ENCODE measurements around the gene SSR4. TPM values are rescaled to one million over a fixed set of nuclear protein-coding genes. Genes with fewer than 3 reads are reported as not detected.

Gene SSR4
- total RNA-seq, 1 donor = 156 TPM

DNA sequence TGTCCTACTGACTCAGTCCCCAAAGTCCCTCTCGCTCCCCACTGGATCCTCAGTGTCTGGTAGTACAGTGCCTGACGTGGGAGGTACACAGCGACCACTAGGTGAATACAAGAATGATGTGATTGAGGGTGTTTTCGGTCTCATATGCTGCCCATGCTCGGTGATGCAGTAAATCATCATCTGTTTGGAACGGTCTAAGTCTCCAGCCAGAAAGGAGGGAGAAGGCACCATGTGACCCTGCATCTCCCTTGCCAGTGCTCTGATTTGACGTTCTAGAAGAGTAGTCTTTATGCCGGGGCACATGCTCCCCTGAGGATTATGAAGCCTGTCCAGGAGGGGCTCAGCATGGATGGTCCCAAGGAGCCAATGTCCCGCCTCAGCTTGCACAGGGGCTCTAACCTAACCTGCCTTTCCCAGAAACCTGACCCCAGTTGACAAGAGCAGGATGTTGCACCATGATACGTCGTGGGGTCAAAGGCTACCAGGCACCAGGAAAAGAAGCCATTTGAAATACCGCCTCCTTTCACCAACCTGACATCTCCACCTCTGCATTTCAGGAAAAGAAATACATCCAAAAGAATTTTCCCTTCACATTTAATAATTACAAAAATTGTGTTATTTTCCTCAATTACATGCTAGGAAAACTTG lies 44.2 kb upstream of the SSR4 start:
- TF ChIP-seq, protein P1, sequence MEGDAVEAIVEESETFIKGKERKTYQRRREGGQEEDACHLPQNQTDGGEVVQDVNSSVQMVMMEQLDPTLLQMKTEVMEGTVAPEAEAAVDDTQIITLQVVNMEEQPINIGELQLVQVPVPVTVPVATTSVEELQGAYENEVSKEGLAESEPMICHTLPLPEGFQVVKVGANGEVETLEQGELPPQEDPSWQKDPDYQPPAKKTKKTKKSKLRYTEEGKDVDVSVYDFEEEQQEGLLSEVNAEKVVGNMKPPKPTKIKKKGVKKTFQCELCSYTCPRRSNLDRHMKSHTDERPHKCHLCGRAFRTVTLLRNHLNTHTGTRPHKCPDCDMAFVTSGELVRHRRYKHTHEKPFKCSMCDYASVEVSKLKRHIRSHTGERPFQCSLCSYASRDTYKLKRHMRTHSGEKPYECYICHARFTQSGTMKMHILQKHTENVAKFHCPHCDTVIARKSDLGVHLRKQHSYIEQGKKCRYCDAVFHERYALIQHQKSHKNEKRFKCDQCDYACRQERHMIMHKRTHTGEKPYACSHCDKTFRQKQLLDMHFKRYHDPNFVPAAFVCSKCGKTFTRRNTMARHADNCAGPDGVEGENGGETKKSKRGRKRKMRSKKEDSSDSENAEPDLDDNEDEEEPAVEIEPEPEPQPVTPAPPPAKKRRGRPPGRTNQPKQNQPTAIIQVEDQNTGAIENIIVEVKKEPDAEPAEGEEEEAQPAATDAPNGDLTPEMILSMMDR (IDR thresholded peaks at IDR 0.05; ENCODE audit: extremely low read depth, low read depth, low read length) = no peak
- Histone ChIP-seq H3K9me3 (ENCODE audit: low read depth, low read length) (no peaks in the 10 kb centered on the region), H3K36me3 (ENCODE audit: insufficient read depth, low read length) (no peaks in the 10 kb centered on the region), H3K79me2 (ENCODE audit: insufficient read depth, low read length) (no peaks in the 10 kb centered on the region), H4K20me1 (ENCODE audit: insufficient read depth, low read length) (no peaks in the 10 kb centered on the region), H3K27ac (ENCODE audit: low read depth, low read length) (no peak overlapping the region), H3K4me2 (ENCODE audit: insufficient read depth, low read length) (no peak overlapping the region), H3K27me3 (ENCODE audit: insufficient read depth, low read length) (peaks cover 6% of the 10 kb centered on the region), H3K4me3 (ENCODE audit: insufficient read depth, low read length) (no peak overlapping the region), H3K4me1 (ENCODE audit: insufficient read depth, low read length) (no peaks in the 10 kb centered on the region), H2AFZ (ENCODE audit: low read length) (no peak overlapping the region)
- no peak for DNase-seq (ENCODE audit: insufficient read length, low spot score, missing footprints)

DNA sequence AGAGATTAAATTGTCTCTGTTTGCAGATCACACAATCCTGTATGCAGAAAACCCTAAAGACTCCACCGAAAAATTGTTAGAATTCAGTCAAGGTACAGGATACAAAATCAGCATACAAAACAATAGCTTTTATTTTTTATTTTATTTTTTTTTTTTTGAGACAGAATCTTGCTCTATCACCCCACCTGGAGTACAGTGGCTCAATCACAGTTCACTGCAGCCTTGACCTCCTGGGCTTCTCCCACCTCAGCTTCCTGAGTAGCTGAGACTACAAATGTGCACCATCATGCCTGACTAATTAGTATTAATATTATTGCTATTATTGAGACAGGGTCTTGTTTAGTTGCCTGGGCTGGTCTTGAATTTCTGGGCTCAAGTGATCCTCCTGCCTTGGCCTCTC lies 39.3 kb upstream of the SSR4 start:
- no peaks in the 10 kb centered on the region for H3K36me3 ChIP-seq (ENCODE audit: insufficient read depth, low read length)
- no peak for DNase-seq (ENCODE audit: insufficient read length, low spot score, missing footprints)
- no peaks in the 10 kb centered on the region for H4K20me1 ChIP-seq (ENCODE audit: insufficient read depth, low read length)
- H3K9me3 ChIP-seq (ENCODE audit: low read depth, low read length) = no peaks in the 10 kb centered on the region
- no peaks in the 10 kb centered on the region for H3K79me2 ChIP-seq (ENCODE audit: insufficient read depth, low read length)
- H3K4me1 ChIP-seq (ENCODE audit: insufficient read depth, low read length) = no peaks in the 10 kb centered on the region
- H2AFZ ChIP-seq (ENCODE audit: low read length) = no peak overlapping the region
- no peak overlapping the region for H3K4me3 ChIP-seq (ENCODE audit: insufficient read depth, low read length)
- H3K4me2 ChIP-seq (ENCODE audit: insufficient read depth, low read length) = no peak overlapping the region
- H3K27me3 ChIP-seq (ENCODE audit: insufficient read depth, low read length) = peaks cover 3% of the 10 kb centered on the region
- TF ChIP-seq, protein P1 (IDR thresholded peaks at IDR 0.05; ENCODE audit: extremely low read depth, low read depth, low read length) = no peak
- H3K27ac ChIP-seq (ENCODE audit: low read depth, low read length) = no peak overlapping the region

DNA sequence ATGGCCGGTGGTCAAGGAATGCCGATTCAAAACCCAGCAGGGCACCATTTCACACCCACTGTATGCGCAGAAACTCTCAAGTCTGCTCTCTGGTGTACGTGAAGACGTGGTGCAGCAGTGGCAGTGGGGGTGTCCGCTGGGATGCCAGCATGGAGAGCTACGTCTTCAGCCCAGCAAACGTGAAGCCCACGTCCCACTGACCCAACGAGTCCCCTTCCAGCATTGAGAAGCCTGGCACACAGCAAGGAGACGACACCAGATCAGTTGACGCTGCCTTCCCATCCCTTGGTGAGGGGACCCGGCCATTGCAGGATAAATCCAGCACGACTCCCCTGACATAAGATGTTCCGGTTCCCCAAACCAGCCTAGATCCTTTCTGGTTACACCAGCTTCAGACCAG lies 32.6 kb upstream of the SSR4 start:
- H3K9me3 ChIP-seq (ENCODE audit: low read depth, low read length) = no peaks in the 10 kb centered on the region
- H3K27ac ChIP-seq (ENCODE audit: low read depth, low read length) = no peak overlapping the region
- TF ChIP-seq, protein P1 (IDR thresholded peaks at IDR 0.05; ENCODE audit: extremely low read depth, low read depth, low read length) = no peak
- H3K4me1 ChIP-seq (ENCODE audit: insufficient read depth, low read length) = peaks cover 5% of the 10 kb centered on the region
- no peaks in the 10 kb centered on the region for H3K36me3 ChIP-seq (ENCODE audit: insufficient read depth, low read length)
- H3K4me2 ChIP-seq (ENCODE audit: insufficient read depth, low read length) = no peak overlapping the region
- peaks cover 6% of the 10 kb centered on the region for H3K79me2 ChIP-seq (ENCODE audit: insufficient read depth, low read length)
- H3K4me3 ChIP-seq (ENCODE audit: insufficient read depth, low read length) = no peak overlapping the region
- H2AFZ ChIP-seq (ENCODE audit: low read length) = no peak overlapping the region
- peak; percentile 78 for DNase-seq (ENCODE audit: insufficient read length, low spot score, missing footprints)
- H3K27me3 ChIP-seq (ENCODE audit: insufficient read depth, low read length) = no peaks in the 10 kb centered on the region
- peaks cover 9% of the 10 kb centered on the region for H4K20me1 ChIP-seq (ENCODE audit: insufficient read depth, low read length)

DNA sequence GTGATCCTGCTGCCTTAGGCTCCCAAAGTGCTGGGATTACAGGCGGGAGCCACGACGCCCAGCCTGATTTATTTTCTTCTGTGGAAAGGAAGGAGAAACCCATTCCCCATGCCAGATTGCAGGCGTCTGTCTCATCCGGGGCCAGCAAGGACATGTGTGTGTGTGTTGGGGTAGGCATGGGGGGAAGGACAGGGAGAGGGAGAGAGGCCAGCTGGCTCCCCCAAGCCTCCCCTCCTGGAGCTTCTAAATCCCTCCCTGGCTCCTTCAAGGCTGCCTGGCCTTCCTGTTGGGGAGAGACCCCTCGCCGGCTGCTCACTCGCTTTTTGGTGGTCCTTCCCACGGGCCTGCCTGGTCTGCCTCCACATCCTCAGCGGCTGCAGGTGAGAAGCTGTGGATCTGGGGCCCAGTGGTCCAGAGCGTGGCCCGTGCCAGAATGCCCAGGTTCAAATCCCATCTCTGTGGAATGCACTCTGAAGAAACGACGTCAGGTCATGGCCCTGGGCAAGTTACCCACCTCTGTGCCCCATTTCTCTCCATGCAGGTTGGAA lies 31.8 kb upstream of the SSR4 start:
- Histone ChIP-seq H2AFZ (ENCODE audit: low read length) (no peak overlapping the region), H3K4me2 (ENCODE audit: insufficient read depth, low read length) (no peak overlapping the region), H3K27me3 (ENCODE audit: insufficient read depth, low read length) (no peaks in the 10 kb centered on the region), H3K4me3 (ENCODE audit: insufficient read depth, low read length) (no peak overlapping the region), H3K79me2 (ENCODE audit: insufficient read depth, low read length) (peaks cover 6% of the 10 kb centered on the region), H3K4me1 (ENCODE audit: insufficient read depth, low read length) (peaks cover 5% of the 10 kb centered on the region), H4K20me1 (ENCODE audit: insufficient read depth, low read length) (peaks cover 9% of the 10 kb centered on the region), H3K27ac (ENCODE audit: low read depth, low read length) (no peak overlapping the region), H3K9me3 (ENCODE audit: low read depth, low read length) (no peaks in the 10 kb centered on the region), H3K36me3 (ENCODE audit: insufficient read depth, low read length) (no peaks in the 10 kb centered on the region)
- peak; percentile 77 for DNase-seq (ENCODE audit: insufficient read length, low spot score, missing footprints)
- TF ChIP-seq, protein P1 (IDR thresholded peaks at IDR 0.05; ENCODE audit: extremely low read depth, low read depth, low read length) = no peak

Measured in osteoblast (primary cell).